H1 (cell line): ENCODE measurements around the gene CTRL. TPM values are rescaled to one million over a fixed set of nuclear protein-coding genes. Genes with fewer than 3 reads are reported as not detected.

Source experiments
- CTCF ChIA-PET: fragments of 300-600 bp; sonication (Branson Sonifier 250); formaldehyde crosslinking; loops from one replicate; lab custom pipeline; 2021; ENCODE audit not compliant: partially characterized antibody; lab: Charles Lee
- POLR2A ChIA-PET: fragments of 300-600 bp; sonication (Branson Sonifier 250); formaldehyde crosslinking; loops from one replicate; lab custom pipeline; 2021; ENCODE audit warnings: inconsistent platforms; ENCODE audit not compliant: partially characterized antibody; lab: Charles Lee
- DNase-seq, 2 experiments: peaks; one replicate each; pipeline versions ENCODE4 v3.0.0 to v3.0.0-alpha.2; 2010 to 2022; ENCODE audit warnings: low spot score in 2 of 2, low read depth in 1 of 2, mixed read lengths in 1 of 2
- FAIRE-seq: peaks from 2 replicates; lab custom pipeline; 2011; peaks lifted over from hg19 to GRCh38; lab: Jason Lieb, UNC
- H2AFZ ChIP-seq: 2 replicates; pipeline ENCODE4 v1.8.1; 2012; ENCODE audit warnings: low read length, inconsistent platforms
- H2AK5ac ChIP-seq: 2 replicates; pipeline ENCODE4 v1.6.1; 2013; ENCODE audit warnings: low read depth, low read length
- H2BK120ac ChIP-seq: replicated peaks from 2 replicates; pipeline ENCODE3; 2013; ENCODE audit warnings: low read depth, low read length, inconsistent platforms
- H2BK12ac ChIP-seq: 2 replicates; pipeline ENCODE4 v1.6.1; 2013; ENCODE audit warnings: low read depth, low read length
- H2BK15ac ChIP-seq: 2 replicates; pipeline ENCODE4 v1.6.1; 2013; ENCODE audit warnings: low read length
- H2BK20ac ChIP-seq: 2 replicates; pipeline ENCODE4 v1.6.1; 2013; ENCODE audit warnings: low read length
- H2BK5ac ChIP-seq: 2 replicates; pipeline ENCODE4 v1.6.1; 2013; ENCODE audit warnings: low read depth, low read length
- H3K14ac ChIP-seq: 2 replicates; pipeline ENCODE4 v1.6.1; 2013; ENCODE audit warnings: inconsistent platforms; ENCODE audit not compliant: insufficient read length
- H3K18ac ChIP-seq: 2 replicates; pipeline ENCODE4 v1.6.1; 2013; ENCODE audit warnings: low read length; ENCODE audit errors: extremely low read depth
- H3K23ac ChIP-seq: 2 replicates; pipeline ENCODE4 v1.6.1; 2013; ENCODE audit warnings: inconsistent platforms; ENCODE audit not compliant: insufficient read length
- H3K23me2 ChIP-seq: 2 replicates; pipeline ENCODE4 v1.6.1; 2013; ENCODE audit warnings: low read depth, low read length
- H3K27ac ChIP-seq: 2 replicates; pipeline ENCODE4 v1.6.1; 2011; ENCODE audit warnings: low read depth, low read length, inconsistent platforms
- H3K27me3 ChIP-seq, 4 experiments: replicated peaks in 1 of 4; 1 replicate in 1 of 4; 2 replicates in 3 of 4; pipeline versions ENCODE4 v1.6.1 to v1.8.1; 2011 to 2013; ENCODE audit warnings: low read length in 3 of 4, mild to moderate bottlenecking in 3 of 4, inconsistent platforms in 2 of 4, mixed read lengths in 2 of 4, moderate library complexity in 1 of 4; ENCODE audit not compliant: control insufficient read depth in 3 of 4, insufficient read depth in 3 of 4; ENCODE audit errors: extremely low read depth in 1 of 4
- H3K36me3 ChIP-seq, 4 experiments: 2 replicates each; pipeline versions ENCODE4 v1.6.1 to v1.8.1; 2011 to 2013; ENCODE audit warnings: mild to moderate bottlenecking in 4 of 4, low read length in 3 of 4, moderate library complexity in 2 of 4, control low read depth in 1 of 4, inconsistent platforms in 1 of 4; ENCODE audit not compliant: insufficient read depth in 4 of 4, control insufficient read depth in 2 of 4
- H3K4ac ChIP-seq: replicated peaks from 2 replicates; pipeline ENCODE3; 2013; ENCODE audit warnings: low read length, low read depth, mixed read lengths, inconsistent platforms; ENCODE audit not compliant: insufficient read length
- H3K4me1 ChIP-seq, 4 experiments: replicated peaks in 1 of 4; 1 replicate in 1 of 4; 2 replicates in 3 of 4; pipeline versions ENCODE4 v1.6.1 to v1.8.1; 2011 to 2013; ENCODE audit warnings: low read length in 3 of 4, inconsistent platforms in 2 of 4, mixed read lengths in 1 of 4; ENCODE audit not compliant: insufficient read depth in 4 of 4, control insufficient read depth in 3 of 4
- H3K4me2 ChIP-seq, 2 experiments: 2 replicates each; pipeline versions ENCODE4 v1.6.1 to v1.8.1; 2011 to 2013; ENCODE audit warnings: low read depth in 2 of 2, low read length in 2 of 2, control low read depth in 1 of 2, inconsistent platforms in 1 of 2, mild to moderate bottlenecking in 1 of 2; ENCODE audit not compliant: insufficient read depth in 1 of 2
- H3K4me3 ChIP-seq, 4 experiments: fragments of 200-600, 300-600 bp in 1 of 4; sonication (generic), shearing (Covaris generic), sonication (Bioruptor Twin) in 1 of 4; 2 replicates each; pipeline versions ENCODE4 v1.5.1 to v1.8.1; 2011 to 2016; ENCODE audit warnings: low read length in 4 of 4, low read depth in 3 of 4, control low read depth in 2 of 4, inconsistent platforms in 2 of 4, mild to moderate bottlenecking in 2 of 4, mixed read lengths in 1 of 4, moderate library complexity in 1 of 4; ENCODE audit not compliant: insufficient read depth in 2 of 4; ENCODE audit errors: extremely low read depth in 1 of 4
- H3K56ac ChIP-seq: replicated peaks from 2 replicates; pipeline ENCODE3; 2013; ENCODE audit warnings: low read depth, mild to moderate bottlenecking, mixed read lengths, low read length, inconsistent platforms; ENCODE audit not compliant: insufficient read length
- H3K79me1 ChIP-seq: 2 replicates; pipeline ENCODE4 v1.6.1; 2013; ENCODE audit warnings: low read depth, low read length, control low read depth
- H3K79me2 ChIP-seq, 2 experiments: 2 replicates each; pipeline versions ENCODE4 v1.6.1 to v1.8.1; 2012 to 2013; ENCODE audit warnings: low read length in 2 of 2, mild to moderate bottlenecking in 2 of 2, inconsistent platforms in 1 of 2; ENCODE audit not compliant: insufficient read depth in 2 of 2, control insufficient read depth in 1 of 2
- H3K9ac ChIP-seq, 4 experiments: replicated peaks in 1 of 4; 1 replicate in 1 of 4; 2 replicates in 3 of 4; pipeline versions ENCODE4 v1.6.1 to v1.8.1; 2011 to 2013; ENCODE audit warnings: low read depth in 3 of 4, low read length in 3 of 4, control low read depth in 2 of 4, mild to moderate bottlenecking in 2 of 4, moderate library complexity in 2 of 4, inconsistent platforms in 1 of 4; ENCODE audit errors: extremely low read depth in 1 of 4
- H3K9me3 ChIP-seq, 2 experiments: 2 replicates each; pipeline versions ENCODE4 v1.6.1 to v1.8.1; 2012 to 2013; ENCODE audit warnings: mild to moderate bottlenecking in 2 of 2, moderate library complexity in 2 of 2, control low read depth in 1 of 2, inconsistent platforms in 1 of 2, low read depth in 1 of 2, low read length in 1 of 2, mixed read lengths in 1 of 2; ENCODE audit not compliant: insufficient read depth in 2 of 2
- H4K20me1 ChIP-seq, 2 experiments: replicated peaks in 1 of 2; 2 replicates each; pipeline versions ENCODE3 to v1.8.1; 2011 to 2013; ENCODE audit warnings: inconsistent platforms in 2 of 2, low read length in 2 of 2, mild to moderate bottlenecking in 1 of 2; ENCODE audit not compliant: insufficient read depth in 2 of 2, control insufficient read depth in 1 of 2
- H4K5ac ChIP-seq: 2 replicates; pipeline ENCODE4 v1.6.1; 2013; ENCODE audit warnings: low read length, low read depth, mixed read lengths, inconsistent platforms; ENCODE audit not compliant: insufficient read length
- H4K8ac ChIP-seq: 2 replicates; pipeline ENCODE4 v1.8.0; 2013; ENCODE audit warnings: mild to moderate bottlenecking, moderate library complexity, low read length, inconsistent platforms; ENCODE audit not compliant: insufficient read depth; ENCODE audit errors: extremely low read depth
- H4K91ac ChIP-seq: replicated peaks from 2 replicates; pipeline ENCODE3; 2013; ENCODE audit warnings: low read length, mixed read lengths, inconsistent platforms; ENCODE audit not compliant: insufficient read length
- POLR2A ChIP-seq, 2 experiments: IDR thresholded peaks; 1 replicate in 1 of 2; 2 replicates in 1 of 2; pipeline ENCODE4 v1.6.1; 2011; ENCODE audit warnings: low read depth in 2 of 2, low read length in 2 of 2, mild to moderate bottlenecking in 2 of 2; ENCODE audit errors: control extremely low read depth in 1 of 2
- SP4 ChIP-seq: IDR thresholded peaks from 2 replicates; pipeline ENCODE4 v1.6.1; 2012; ENCODE audit warnings: low read length, inconsistent platforms
- WGBS, 2 experiments: shearing (Covaris generic) in 1 of 2; methylation state at CpG; one replicate each; pipeline versions ENCODE4 v1.1.6 to v1.1.7; 2013 to 2015; ENCODE audit warnings: low lambda C conversion rate in 2 of 2, mixed read lengths in 2 of 2, inconsistent platforms in 1 of 2, low coverage in 1 of 2, missing lambda C conversion rate in 1 of 2; ENCODE audit not compliant: insufficient replicate concordance in 2 of 2, insufficient coverage in 1 of 2, insufficient read length in 1 of 2; ENCODE audit errors: extremely low coverage in 1 of 2, missing lambda C conversion rate in 1 of 2; 5-methylcytosine and 5-hydroxymethylcytosine counted together
- polyA plus RNA-seq, 7 experiments: library from polyadenylated mRNA; depleted of rRNA in 3 of 7; stranded (reverse) in 5 of 7; unstranded in 2 of 7; fragments of >200 nt in 5 of 7; fragments of 200-250 nt in 2 of 7; gene quantifications; 1 replicate in 5 of 7; 2 replicates in 1 of 7; 4 replicates in 1 of 7; pipeline versions ENCODE4 v1.2.1 to v1.2.3, GENCODE V29; 2011 to 2013; ENCODE audit warnings: missing spikeins in 2 of 7, mixed read lengths in 2 of 7
- total RNA-seq: library from RNA; stranded (reverse); fragmentation: NEBNext Ultra II Directional; extraction: Animal tissue kit (Norgen Biotek cat#: 25700); gene quantifications from 2 replicates; pipeline ENCODE4 v1.2.1, GENCODE V29; 2021

The CTRL gene
- total and polyA plus RNA-seq, 2 of the 8 experiments (the other 6 are each of a cell fraction or from before 2014, with no cell fraction given), result 1.7 to 4.2 TPM

- Histone ChIP-seq H3K79me1 (peaks cover 10% of the 10 kb centered on the region), H3K23me2 (no peaks in the 10 kb centered on the region), H2BK120ac (no peak overlapping the region), H3K14ac (no peak overlapping the region), H3K9me3 (no peaks in the 10 kb centered on the region), H4K8ac (no peak overlapping the region), H3K23ac (no peak overlapping the region), H3K36me3 (no peaks in the 10 kb centered on the region; a peak in 1 of 8 replicates), H3K9ac (no peak overlapping the region), H2BK5ac (no peak overlapping the region), H2BK12ac (no peak overlapping the region), H4K91ac (no peak overlapping the region), H2AFZ (no peak overlapping the region), H3K4me1 (peaks cover 0 to 10% (median 4%) of the 10 kb centered on the region in 4 experiments; a peak in 6 of 7 replicates), H2AK5ac (no peak overlapping the region), H3K18ac (no peak overlapping the region), H3K27me3 (no peaks in the 10 kb centered on the region), H3K27ac (no peak overlapping the region), H2BK15ac (no peak overlapping the region), H2BK20ac (no peak overlapping the region), H3K4me2 (no peak overlapping the region), H4K5ac (no peak overlapping the region), H3K56ac (no peak overlapping the region), H3K4me3 (no peak overlapping the region), H3K4ac (no peak overlapping the region), H4K20me1 (peaks cover 8 to 12% of the 10 kb centered on the region in 2 experiments), H3K79me2 (no peaks in the 10 kb centered on the region; a peak in 1 of 4 replicates)
- DNase-seq (no peak), FAIRE-seq (no peak)
- ChIA-PET CTCF (interaction anchor here (0.6 to 8.9 kb wide), 6 partner anchors 9 to 102 kb away, joined by 3 to 58 read pairs (median 7); partner anchors contain the start of genes CTRL and NRN1L), POLR2A (interaction anchor here (1.4 kb wide), 1 partner anchor 11 kb away, joined by 4 read pairs; no protein-coding TSS in a partner anchor)
- 87% methylated on average over 4 of the region's 4 CpGs; no CpG with 5 or more reads in 1 of the 2 experiments for WGBS, 2 experiments
- TF ChIP-seq SP4 (no peak), POLR2A (IDR thresholded peaks at IDR 0.05; ENCODE audit: control extremely low read depth in 1 of 2, low read depth in 2 of 2, low read length in 2 of 2) (no peak)
Measured at GRCh38 chr16:67917852-67918236, 13.8 kb downstream of the CTRL start.
